Prostate gland (tissue), 2 donors: ENCODE data around the gene RSU1. TPM values are rescaled to one million over a fixed set of nuclear protein-coding genes. Genes with fewer than 3 reads are reported as not detected.

Experiments
- DNase-seq: peaks from one replicate; pipeline ENCODE4 v3.0.0-alpha.2; 2019; ENCODE audit warnings: low spot score
- H3K27ac ChIP-seq, 2 donors: fragments of 200-600 bp; sonication (generic); 2 replicates each; pipeline ENCODE4 v1.5.1; 2017 to 2019
- H3K27me3 ChIP-seq: fragments of 200-600 bp; sonication (generic); replicated peaks from 2 replicates; pipeline ENCODE4 v1.5.1; 2019; ENCODE audit not compliant: insufficient read depth
- H3K36me3 ChIP-seq, 2 donors: fragments of 200-600 bp; sonication (generic); 1 replicate in 1 of 2; 2 replicates in 1 of 2; pipeline versions ENCODE4 v1.5.1 to v1.8.1; 2017 to 2019
- H3K4me1 ChIP-seq: fragments of 200-600 bp; sonication (generic); replicated peaks from 2 replicates; pipeline ENCODE4 v1.5.1; 2019
- H3K4me3 ChIP-seq, 2 donors: fragments of 200-600 bp; sonication (generic); 2 replicates each; pipeline ENCODE4 v1.5.1; 2017 to 2019
- H3K9me3 ChIP-seq: fragments of 200-600 bp; sonication (generic); 2 replicates; pipeline ENCODE4 v1.5.1; 2017
- POLR2A ChIP-seq: fragments of 450-650 bp; IDR thresholded peaks from one replicate; pipeline ENCODE4 v1.6.1; 2016; ENCODE audit warnings: antibody characterized with exemption, mild to moderate bottlenecking
- POLR2AphosphoS5 ChIP-seq: sonication (generic); formaldehyde crosslinking; IDR thresholded peaks from one replicate; pipeline ENCODE4 v1.6.1; 2017; ENCODE audit warnings: antibody characterized with exemption
- WGBS: methylation state at CpG from one replicate; pipeline ENCODE4 v1.1.5; 2018; 5-methylcytosine and 5-hydroxymethylcytosine counted together
- intact Hi-C: fragments of 100-400 bp; cut with DNase I; formaldehyde crosslinking; loops from one replicate; pipeline ENCODE4 v1.14.2; 2022
- total RNA-seq, 2 donors: library from RNA; depleted of rRNA; stranded (reverse); fragments of >200 nt; gene quantifications; one replicate each; pipeline ENCODE4 v1.1.0, GENCODE V29; 2016
- TF ChIP-seq, protein P1 (sequence below), 4 experiments: fragments of 200-600 bp in 2 of 4; fragments of 450-650 bp in 2 of 4; sonication (generic) in 2 of 4; IDR thresholded peaks; 1 replicate in 3 of 4; 2 replicates in 1 of 4; pipeline ENCODE4 v1.5.1; 2016 to 2019; ENCODE audit warnings: antibody characterized with exemption in 4 of 4, mild to moderate bottlenecking in 2 of 4, moderate library complexity in 2 of 4

Gene RSU1
- total RNA-seq, 2 donors from 2014 or later = 32.2 to 49.3 TPM

DNA sequence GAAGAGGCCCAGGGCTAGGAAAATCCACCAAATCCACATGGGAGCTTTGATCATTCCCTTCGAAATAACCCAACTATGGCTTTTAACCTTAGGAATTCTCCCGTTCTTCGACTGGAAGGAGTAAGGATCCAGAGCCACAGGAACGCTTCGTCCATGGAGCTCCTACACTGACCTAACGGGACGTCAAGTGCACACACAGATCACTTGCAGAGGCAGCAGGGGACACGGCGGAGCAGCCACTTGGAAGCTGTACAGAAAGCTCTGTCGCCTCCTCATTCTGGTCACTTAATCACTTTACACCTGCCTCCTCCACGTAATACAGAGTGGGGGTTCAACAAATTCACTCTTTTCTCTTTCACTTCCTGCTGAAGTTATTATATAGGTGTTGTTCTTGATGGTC is 43.9 kb downstream of the RSU1 start:
- Histone ChIP-seq H3K9me3 (no peaks in the 10 kb centered on the region), H3K27ac (no peak overlapping the region), H3K27me3 (no peaks in the 10 kb centered on the region), H3K4me3 (no peak overlapping the region), H3K36me3 (no peaks in the 10 kb centered on the region), H3K4me1 (peaks cover 3% of the 10 kb centered on the region)
- no peak for DNase-seq
- intact Hi-C loops = loop anchor here (10.0 kb wide), 1 partner anchor 879 kb away; no protein-coding TSS in a partner anchor
- WGBS = 91% methylated on average over 11 of the region's 11 CpGs
- TF ChIP-seq, protein P1, sequence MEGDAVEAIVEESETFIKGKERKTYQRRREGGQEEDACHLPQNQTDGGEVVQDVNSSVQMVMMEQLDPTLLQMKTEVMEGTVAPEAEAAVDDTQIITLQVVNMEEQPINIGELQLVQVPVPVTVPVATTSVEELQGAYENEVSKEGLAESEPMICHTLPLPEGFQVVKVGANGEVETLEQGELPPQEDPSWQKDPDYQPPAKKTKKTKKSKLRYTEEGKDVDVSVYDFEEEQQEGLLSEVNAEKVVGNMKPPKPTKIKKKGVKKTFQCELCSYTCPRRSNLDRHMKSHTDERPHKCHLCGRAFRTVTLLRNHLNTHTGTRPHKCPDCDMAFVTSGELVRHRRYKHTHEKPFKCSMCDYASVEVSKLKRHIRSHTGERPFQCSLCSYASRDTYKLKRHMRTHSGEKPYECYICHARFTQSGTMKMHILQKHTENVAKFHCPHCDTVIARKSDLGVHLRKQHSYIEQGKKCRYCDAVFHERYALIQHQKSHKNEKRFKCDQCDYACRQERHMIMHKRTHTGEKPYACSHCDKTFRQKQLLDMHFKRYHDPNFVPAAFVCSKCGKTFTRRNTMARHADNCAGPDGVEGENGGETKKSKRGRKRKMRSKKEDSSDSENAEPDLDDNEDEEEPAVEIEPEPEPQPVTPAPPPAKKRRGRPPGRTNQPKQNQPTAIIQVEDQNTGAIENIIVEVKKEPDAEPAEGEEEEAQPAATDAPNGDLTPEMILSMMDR (IDR thresholded peaks at IDR 0.05) = no peak
- TF ChIP-seq POLR2AphosphoS5 = no peak
- no peak for TF ChIP-seq POLR2A

DNA sequence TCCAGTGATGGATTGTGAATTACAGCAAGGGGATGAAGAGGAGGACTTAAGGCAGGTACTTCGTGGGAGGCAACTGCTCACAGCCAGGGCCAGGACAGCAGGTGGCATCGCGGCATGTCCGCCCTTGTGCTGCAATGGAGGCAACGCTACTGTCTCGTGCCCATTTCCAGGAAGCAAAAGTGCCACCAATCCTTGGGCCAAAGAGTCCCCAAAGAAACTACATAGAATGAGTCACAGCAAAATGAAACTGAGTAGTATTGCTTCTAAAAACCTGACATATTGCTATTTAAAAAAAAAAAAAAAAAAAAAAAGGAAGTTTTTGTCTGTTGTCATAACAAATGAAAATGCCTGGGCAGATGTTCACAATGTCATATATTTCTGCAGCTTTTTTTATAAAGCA is 46.6 kb downstream of the RSU1 start:
- Histone ChIP-seq H3K4me1 (peaks cover 3% of the 10 kb centered on the region), H3K4me3 (no peak overlapping the region), H3K36me3 (no peaks in the 10 kb centered on the region), H3K27ac (no peak overlapping the region), H3K9me3 (no peaks in the 10 kb centered on the region), H3K27me3 (no peaks in the 10 kb centered on the region)
- intact Hi-C loops = loop anchor here (10.0 kb wide), 1 partner anchor 876 kb away; no protein-coding TSS in a partner anchor
- DNase-seq = no peak
- TF ChIP-seq, protein P1 (IDR thresholded peaks at IDR 0.05) = no peak
- TF ChIP-seq POLR2AphosphoS5 (no peak), POLR2A (no peak)
- 93% methylated on average over 6 of the region's 6 CpGs for WGBS

DNA sequence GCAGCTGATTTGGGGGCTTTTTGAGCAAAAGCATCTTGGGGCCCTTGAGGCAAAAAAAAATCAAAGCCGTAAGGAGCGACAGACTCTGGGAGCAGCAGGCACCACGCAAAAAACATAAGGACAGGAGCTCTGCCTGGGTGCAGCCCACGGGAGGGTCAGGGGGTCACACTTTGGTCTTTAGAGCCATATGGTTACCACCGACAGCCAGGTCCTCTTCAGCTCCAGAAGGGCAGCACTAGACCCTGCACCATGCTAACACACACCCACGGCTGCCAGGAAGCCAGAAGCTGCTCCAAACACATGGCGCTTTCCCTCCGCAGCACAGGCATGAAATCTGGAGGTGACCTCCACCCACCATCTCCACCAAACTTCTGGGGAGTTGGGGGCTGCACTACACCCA is 47.1 kb downstream of the RSU1 start:
- Histone ChIP-seq H3K27me3 (no peaks in the 10 kb centered on the region), H3K9me3 (no peaks in the 10 kb centered on the region), H3K4me3 (no peak overlapping the region), H3K27ac (no peak overlapping the region), H3K4me1 (peaks cover 3% of the 10 kb centered on the region), H3K36me3 (no peaks in the 10 kb centered on the region)
- WGBS = 100% methylated on average over 8 of the region's 8 CpGs
- no peak for DNase-seq
- intact Hi-C loops = loop anchor here (10.0 kb wide), 1 partner anchor 875 kb away; no protein-coding TSS in a partner anchor
- TF ChIP-seq, protein P1 (IDR thresholded peaks at IDR 0.05) = no peak
- no peak for TF ChIP-seq POLR2AphosphoS5
- TF ChIP-seq POLR2A = no peak

DNA sequence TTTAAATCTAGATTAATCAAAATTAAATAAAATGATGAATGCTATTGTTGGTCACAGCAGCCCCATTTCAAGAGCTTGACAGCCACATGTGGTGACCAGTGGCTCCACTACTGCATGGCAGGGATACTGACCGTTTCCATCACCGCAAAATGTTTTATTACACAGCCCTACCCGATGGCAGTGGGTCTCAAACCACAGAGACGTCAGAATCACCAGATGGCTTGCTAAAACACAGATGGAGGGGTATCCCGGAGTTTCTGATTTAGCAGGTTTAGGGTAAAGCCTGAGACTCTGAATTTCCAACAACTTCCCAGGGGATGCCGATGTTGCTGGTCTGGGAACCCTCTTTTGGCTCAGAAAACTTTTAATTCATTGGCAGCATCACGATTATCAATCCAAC is 47.9 kb downstream of the RSU1 start:
- Histone ChIP-seq H3K4me1 (peaks cover 3% of the 10 kb centered on the region), H3K36me3 (no peaks in the 10 kb centered on the region), H3K27ac (no peak overlapping the region), H3K27me3 (no peaks in the 10 kb centered on the region), H3K4me3 (no peak overlapping the region), H3K9me3 (no peaks in the 10 kb centered on the region)
- TF ChIP-seq, protein P1 (IDR thresholded peaks at IDR 0.05) = no peak
- TF ChIP-seq POLR2AphosphoS5 (no peak), POLR2A (no peak)
- intact Hi-C loops = no loop called here
- no peak for DNase-seq
- 92% methylated on average over 7 of the region's 7 CpGs for WGBS

DNA sequence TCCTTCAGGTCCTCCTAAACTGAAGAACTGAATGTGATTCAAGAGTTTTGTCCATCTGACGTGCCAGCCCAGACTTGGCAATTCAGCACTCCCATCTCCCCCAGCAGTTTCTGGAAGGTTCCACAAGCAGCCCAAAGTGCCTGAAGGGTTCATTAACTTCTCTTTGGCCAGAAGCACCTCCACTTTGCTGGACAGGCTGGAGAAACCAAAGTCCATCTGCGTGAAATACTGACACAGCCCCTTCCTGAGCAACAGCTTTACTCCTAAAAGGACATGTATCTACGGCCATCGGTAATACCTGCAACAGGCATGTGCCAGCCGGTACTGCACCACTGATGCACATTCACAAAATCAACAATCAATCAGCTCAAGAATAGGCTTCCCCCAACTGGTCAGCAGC is 48.5 kb downstream of the RSU1 start:
- TF ChIP-seq, protein P1 (IDR thresholded peaks at IDR 0.05) = no peak
- no peak for TF ChIP-seq POLR2A
- no peak for TF ChIP-seq POLR2AphosphoS5
- Histone ChIP-seq H3K9me3 (no peaks in the 10 kb centered on the region), H3K4me1 (peaks cover 3% of the 10 kb centered on the region), H3K27me3 (no peaks in the 10 kb centered on the region), H3K4me3 (no peak overlapping the region), H3K36me3 (no peaks in the 10 kb centered on the region), H3K27ac (no peak overlapping the region)
- WGBS = 97% methylated on average over 5 of the region's 5 CpGs
- intact Hi-C loops = no loop called here
- no peak for DNase-seq
